Measurements from ENCODE around the gene GLRX2. TPM values are rescaled to one million over a fixed set of nuclear protein-coding genes. Genes with fewer than 3 reads are reported as not detected.
A peak's percentile ranks its signal among the peaks of the same experiment; 100 is the strongest.

The GLRX2 gene
- total and polyA plus RNA-seq, 12 donors, result 3.0 to 59.8 (median 25.0) TPM

GRCh38 chr1:193115629-193116227 lies 10.5 kb upstream of the GLRX2 start:
- intact Hi-C loops (cut with DNase I), result loop anchor here in 1 of 2 donors (10.0 kb wide), 1 partner anchor 51 kb away; no protein-coding TSS in a partner anchor
- Histone ChIP-seq H3K9me3 (replicated peaks in 1 of 3) (no peaks in the 10 kb centered on the region), H3K4me1 (replicated peaks in 1 of 2) (peaks cover 12 to 26% of the 10 kb centered on the region in 2 donors), H3K36me3 (replicated peaks in 1 of 2) (no peaks in the 10 kb centered on the region), H3K27ac (peak overlapping the region in 3 of 5 donors; percentile 61 to 77 (median 72)), H3K4me3 (no peak overlapping the region), H3K27me3 (no peaks in the 10 kb centered on the region)
- DNase-seq, result peak; percentile 53 to 82 (median 77)
- peak in 1 of 2 donors; percentile 10 for TF ChIP-seq POLR2A (IDR thresholded peaks at IDR 0.05)
- no peak for TF ChIP-seq CTCF (IDR thresholded peaks at IDR 0.05)
- 23 to 45% (median 31%) methylated on average over 1 of the region's 1 CpG for whole genome bisulfite sequencing, 4 donors

GRCh38 chr1:193114485-193115095 lies 9.4 kb upstream of the GLRX2 start:
- no peaks in the 10 kb centered on the region for H3K27me3 ChIP-seq
- no peaks in the 10 kb centered on the region for H3K36me3 ChIP-seq (replicated peaks in 1 of 2)
- no peak for DNase-seq
- no peak overlapping the region for H3K27ac ChIP-seq
- no peak for TF ChIP-seq CTCF (IDR thresholded peaks at IDR 0.05)
- TF ChIP-seq POLR2A (IDR thresholded peaks at IDR 0.05), result no peak
- intact Hi-C loops (cut with DNase I), result loop anchor here in 1 of 2 donors (10.0 kb wide), 1 partner anchor 50 kb away; no protein-coding TSS in a partner anchor
- no peak overlapping the region for H3K4me3 ChIP-seq
- no peaks in the 10 kb centered on the region for H3K9me3 ChIP-seq (replicated peaks in 1 of 3)
- 80 to 82% (median 82%) methylated on average over 6 of the region's 6 CpGs for WGBS, 4 donors
- peaks cover 12 to 27% of the 10 kb centered on the region in 2 donors for H3K4me1 ChIP-seq (replicated peaks in 1 of 2)

- H3K4me1 ChIP-seq (replicated peaks in 1 of 2), result peaks cover 12 to 27% of the 10 kb centered on the region in 2 donors
- no peak for DNase-seq
- no peaks in the 10 kb centered on the region for H3K27me3 ChIP-seq
- no peak overlapping the region for H3K4me3 ChIP-seq
- H3K9me3 ChIP-seq (replicated peaks in 1 of 3), result no peaks in the 10 kb centered on the region
- intact Hi-C loops (cut with DNase I), result loop anchor here in 1 of 2 donors (10.0 kb wide), 1 partner anchor 49 kb away; no protein-coding TSS in a partner anchor
- no peak overlapping the region for H3K27ac ChIP-seq
- TF ChIP-seq POLR2A (IDR thresholded peaks at IDR 0.05), result no peak
- TF ChIP-seq CTCF (IDR thresholded peaks at IDR 0.05), result no peak
- H3K36me3 ChIP-seq (replicated peaks in 1 of 2), result no peaks in the 10 kb centered on the region
These were observed 8.7 kb upstream of the GLRX2 start for GRCh38 chr1:193113992-193114332.

GRCh38 chr1:193113258-193113991 lies 8.2 kb upstream of the GLRX2 start:
- Histone ChIP-seq H3K27me3 (no peaks in the 10 kb centered on the region), H3K4me1 (replicated peaks in 1 of 2) (peaks cover 12 to 27% of the 10 kb centered on the region in 2 donors), H3K9me3 (replicated peaks in 1 of 3) (no peaks in the 10 kb centered on the region), H3K4me3 (no peak overlapping the region), H3K36me3 (replicated peaks in 1 of 2) (no peaks in the 10 kb centered on the region), H3K27ac (no peak overlapping the region)
- WGBS, 4 donors, result 81 to 90% (median 83%) methylated on average over 7 to 9 of the region's 9 CpGs
- DNase-seq, result no peak
- TF ChIP-seq POLR2A (IDR thresholded peaks at IDR 0.05), result no peak
- TF ChIP-seq CTCF (IDR thresholded peaks at IDR 0.05), result no peak
- intact Hi-C loops (cut with DNase I), result loop anchor here in 1 of 2 donors (10.0 kb wide), 1 partner anchor 49 kb away; no protein-coding TSS in a partner anchor
